Activated CD8-positive, alpha-beta T cell treated with anti-CD3 and anti-CD28 coated beads for 36 hours (primary cell): ENCODE results near the gene ESYT1. TPM values are rescaled to one million over a fixed set of nuclear protein-coding genes. Genes with fewer than 3 reads are reported as not detected.
A peak's percentile ranks its signal among the peaks of the same experiment; 100 is the strongest.

ENCODE experiments used
- ATAC-seq: fragments of 200-7000 bp; cut with Tn5 transposase; one replicate; pipeline ENCODE4 v1.10.0; 2021; ENCODE audit warnings: mild to moderate bottlenecking, moderate library complexity
- CTCF ChIA-PET: fragments of 350-600 bp; sonication (Branson Sonifier 250); formaldehyde crosslinking; loops from one replicate; lab custom pipeline; 2021; ENCODE audit warnings: antibody characterized with exemption; lab: Charles Lee
- POLR2A ChIA-PET: fragments of 350-600 bp; sonication (Branson Sonifier 250); formaldehyde crosslinking; loops from one replicate; lab custom pipeline; 2021; ENCODE audit warnings: antibody characterized with exemption; lab: Charles Lee
- DNase-seq: peaks from one replicate; pipeline ENCODE4 v3.0.0-alpha.2; 2020
- H3K27ac Mint-ChIP-seq: one replicate; pipeline ENCODE4 v1.8.0; 2021; ENCODE audit warnings: mild to moderate bottlenecking, mixed read lengths
- H3K27me3 Mint-ChIP-seq: one replicate; pipeline ENCODE4 v1.8.0; 2021; ENCODE audit warnings: mixed read lengths
- H3K36me3 Mint-ChIP-seq: one replicate; pipeline ENCODE4 v1.8.0; 2021; ENCODE audit warnings: low read depth, mixed read lengths
- H3K4me1 Mint-ChIP-seq: one replicate; pipeline ENCODE4 v1.8.0; 2021; ENCODE audit warnings: low read depth, mixed read lengths
- H3K4me3 Mint-ChIP-seq: one replicate; pipeline ENCODE4 v1.8.0; 2021; ENCODE audit warnings: mild to moderate bottlenecking, moderate library complexity, mixed read lengths
- H3K9me3 Mint-ChIP-seq: one replicate; pipeline ENCODE4 v1.8.0; 2021; ENCODE audit warnings: mixed read lengths
- intact Hi-C: fragments of 100-400 bp; cut with micrococcal nuclease; formaldehyde crosslinking; loops from one replicate; pipeline ENCODE4 v1.10.0; 2022
- total RNA-seq, 2 experiments: library from RNA; stranded (reverse); gene quantifications; one replicate each; pipeline ENCODE4 v1.2.3, GENCODE V29; 2021
- TF ChIP-seq, protein P1 (sequence below): fragments of 200-600 bp; IDR thresholded peaks from one replicate; pipeline ENCODE4 v1.8.0; 2022; ENCODE audit warnings: antibody characterized with exemption, mild to moderate bottlenecking

ESYT1 gene
- total RNA-seq, 2 experiments from 2014 or later: 154 to 160 TPM

DNA sequence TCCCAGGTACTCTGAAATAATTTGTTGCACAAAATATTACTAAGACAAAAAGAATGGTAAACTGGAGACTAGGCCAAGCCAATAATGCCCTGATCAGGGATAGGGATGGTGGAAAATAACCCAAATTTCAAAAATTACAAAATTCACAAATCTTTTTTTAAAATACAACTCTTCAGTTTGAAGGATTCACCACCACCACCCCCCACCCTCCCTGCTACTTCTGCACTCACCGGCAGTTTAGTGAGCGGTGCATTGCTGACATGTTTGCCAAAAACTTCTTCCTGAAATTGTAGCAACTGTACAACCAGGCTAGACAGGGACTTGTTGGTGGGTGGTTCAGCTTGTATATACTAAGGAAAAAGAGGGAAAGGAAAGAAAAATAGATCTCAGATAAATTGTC, 58.9 kb downstream of the ESYT1 start:
- ATAC-seq (no peak), DNase-seq (no peak)
- Mint-ChIP-seq H3K27ac (no peak overlapping the region), H3K27me3 (peaks cover 2% of the 10 kb centered on the region), H3K9me3 (no peaks in the 10 kb centered on the region), H3K36me3 (peaks cover 38% of the 10 kb centered on the region), H3K4me3 (peak overlapping the region; percentile 92), H3K4me1 (peaks cover 30% of the 10 kb centered on the region)
- TF ChIP-seq, protein P1, sequence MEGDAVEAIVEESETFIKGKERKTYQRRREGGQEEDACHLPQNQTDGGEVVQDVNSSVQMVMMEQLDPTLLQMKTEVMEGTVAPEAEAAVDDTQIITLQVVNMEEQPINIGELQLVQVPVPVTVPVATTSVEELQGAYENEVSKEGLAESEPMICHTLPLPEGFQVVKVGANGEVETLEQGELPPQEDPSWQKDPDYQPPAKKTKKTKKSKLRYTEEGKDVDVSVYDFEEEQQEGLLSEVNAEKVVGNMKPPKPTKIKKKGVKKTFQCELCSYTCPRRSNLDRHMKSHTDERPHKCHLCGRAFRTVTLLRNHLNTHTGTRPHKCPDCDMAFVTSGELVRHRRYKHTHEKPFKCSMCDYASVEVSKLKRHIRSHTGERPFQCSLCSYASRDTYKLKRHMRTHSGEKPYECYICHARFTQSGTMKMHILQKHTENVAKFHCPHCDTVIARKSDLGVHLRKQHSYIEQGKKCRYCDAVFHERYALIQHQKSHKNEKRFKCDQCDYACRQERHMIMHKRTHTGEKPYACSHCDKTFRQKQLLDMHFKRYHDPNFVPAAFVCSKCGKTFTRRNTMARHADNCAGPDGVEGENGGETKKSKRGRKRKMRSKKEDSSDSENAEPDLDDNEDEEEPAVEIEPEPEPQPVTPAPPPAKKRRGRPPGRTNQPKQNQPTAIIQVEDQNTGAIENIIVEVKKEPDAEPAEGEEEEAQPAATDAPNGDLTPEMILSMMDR: no peak
- intact Hi-C loops: no loop called here
- CTCF ChIA-PET: interaction anchor here (1.0 to 4.4 kb wide), 7 partner anchors 12 to 80 kb away, joined by 3 to 91 read pairs (median 6); partner anchors contain the start of genes COQ10A, RNF41 and ZC3H10
- POLR2A ChIA-PET: interaction anchor here (0.6 to 5.7 kb wide), 10 partner anchors 12 to 357 kb away, joined by 3 to 68 read pairs (median 5); partner anchors contain the start of genes RPL41 and ZC3H10

DNA sequence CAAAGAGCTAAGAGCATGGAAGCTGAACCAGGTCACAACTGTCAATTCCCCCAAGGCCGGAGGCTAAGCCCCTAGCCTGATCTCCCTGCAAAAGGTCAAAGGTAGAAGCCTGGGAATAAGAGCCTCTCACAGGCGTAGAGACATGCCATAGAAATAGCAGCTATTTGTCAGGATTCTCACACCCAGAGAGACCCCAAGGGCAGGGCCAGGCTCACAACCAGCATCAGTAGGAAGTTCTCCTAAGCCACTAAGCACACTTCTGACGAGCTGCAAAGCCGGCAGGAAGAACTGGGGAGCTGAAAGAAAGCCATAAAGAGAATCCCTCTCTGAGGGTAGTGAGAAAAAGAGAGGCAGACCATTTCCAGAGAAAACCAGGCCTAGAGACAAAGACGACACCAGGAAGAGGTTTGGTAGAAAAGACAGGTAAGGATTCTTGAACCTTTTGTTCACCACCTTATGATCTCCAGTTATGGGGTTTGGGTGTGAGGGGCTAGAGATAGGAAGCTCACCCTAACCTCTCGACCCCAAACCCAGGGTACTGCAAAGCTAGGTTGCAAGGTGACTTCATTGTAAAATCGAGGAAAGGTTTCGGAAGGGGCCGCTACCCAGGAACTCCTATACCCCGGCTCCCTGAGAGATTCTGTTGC, 60.2 kb downstream of the ESYT1 start:
- Mint-ChIP-seq H3K36me3 (peaks cover 36% of the 10 kb centered on the region), H3K4me1 (peaks cover 37% of the 10 kb centered on the region), H3K27ac (peak overlapping the region; percentile 91), H3K4me3 (peak overlapping the region; percentile 92), H3K9me3 (no peaks in the 10 kb centered on the region), H3K27me3 (peaks cover 2% of the 10 kb centered on the region)
- ATAC-seq: no peak
- no peak for DNase-seq
- TF ChIP-seq, protein P1: no peak
- ChIA-PET CTCF (interaction anchor here (0.8 to 5.8 kb wide), 18 partner anchors 7 to 172 kb away, joined by 3 to 110 read pairs (median 6); partner anchors contain the start of genes CNPY2, COQ10A, ERBB3 and ESYT1), POLR2A (interaction anchor here (0.6 to 5.7 kb wide), 21 partner anchors 9 to 367 kb away, joined by 3 to 68 read pairs (median 5); partner anchors contain the start of genes ANKRD52, COQ10A, ESYT1 and MYL6)
- intact Hi-C loops: loop anchor here (2.0 kb wide), 1 partner anchor 69 kb away; the partner anchor contains the start of gene ZC3H10

DNA sequence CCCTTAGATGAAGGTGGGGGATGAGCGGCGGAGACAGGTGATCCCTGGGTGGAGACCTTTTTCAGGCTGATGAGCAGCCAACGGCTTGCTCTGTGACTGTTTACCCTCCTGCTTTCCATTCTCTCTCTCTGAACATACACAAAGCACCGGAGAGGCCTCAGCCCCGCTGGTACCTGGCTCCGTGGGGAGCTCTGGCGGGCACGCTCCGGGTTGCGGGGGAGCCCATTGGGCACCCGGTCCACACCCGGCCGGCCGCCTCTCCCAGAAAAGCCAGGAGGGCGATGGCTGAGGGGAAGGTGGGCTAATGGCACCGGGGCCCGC, 60.7 kb downstream of the ESYT1 start:
- no peak for ATAC-seq
- TF ChIP-seq, protein P1: no peak
- H3K9me3 Mint-ChIP-seq: no peaks in the 10 kb centered on the region
- intact Hi-C loops: loop anchor here (2.0 kb wide), 1 partner anchor 70 kb away; the partner anchor contains the start of gene ZC3H10
- H3K27me3 Mint-ChIP-seq: peaks cover 2% of the 10 kb centered on the region
- POLR2A ChIA-PET: interaction anchor here (0.6 to 5.7 kb wide), 18 partner anchors 9 to 367 kb away, joined by 3 to 68 read pairs (median 7); partner anchors contain the start of genes ANKRD52, COQ10A, ESYT1 and MYL6
- no peak for DNase-seq
- CTCF ChIA-PET: interaction anchor here (0.8 to 5.8 kb wide), 33 partner anchors 8 to 449 kb away, joined by 3 to 110 read pairs (median 6); partner anchors contain the start of genes ANKRD52, CNPY2, ERBB3 and ESYT1
- peaks cover 36% of the 10 kb centered on the region for H3K36me3 Mint-ChIP-seq
- H3K4me1 Mint-ChIP-seq: peaks cover 40% of the 10 kb centered on the region
- H3K27ac Mint-ChIP-seq: peak overlapping the region; percentile 91
- H3K4me3 Mint-ChIP-seq: peak overlapping the region; percentile 92

DNA sequence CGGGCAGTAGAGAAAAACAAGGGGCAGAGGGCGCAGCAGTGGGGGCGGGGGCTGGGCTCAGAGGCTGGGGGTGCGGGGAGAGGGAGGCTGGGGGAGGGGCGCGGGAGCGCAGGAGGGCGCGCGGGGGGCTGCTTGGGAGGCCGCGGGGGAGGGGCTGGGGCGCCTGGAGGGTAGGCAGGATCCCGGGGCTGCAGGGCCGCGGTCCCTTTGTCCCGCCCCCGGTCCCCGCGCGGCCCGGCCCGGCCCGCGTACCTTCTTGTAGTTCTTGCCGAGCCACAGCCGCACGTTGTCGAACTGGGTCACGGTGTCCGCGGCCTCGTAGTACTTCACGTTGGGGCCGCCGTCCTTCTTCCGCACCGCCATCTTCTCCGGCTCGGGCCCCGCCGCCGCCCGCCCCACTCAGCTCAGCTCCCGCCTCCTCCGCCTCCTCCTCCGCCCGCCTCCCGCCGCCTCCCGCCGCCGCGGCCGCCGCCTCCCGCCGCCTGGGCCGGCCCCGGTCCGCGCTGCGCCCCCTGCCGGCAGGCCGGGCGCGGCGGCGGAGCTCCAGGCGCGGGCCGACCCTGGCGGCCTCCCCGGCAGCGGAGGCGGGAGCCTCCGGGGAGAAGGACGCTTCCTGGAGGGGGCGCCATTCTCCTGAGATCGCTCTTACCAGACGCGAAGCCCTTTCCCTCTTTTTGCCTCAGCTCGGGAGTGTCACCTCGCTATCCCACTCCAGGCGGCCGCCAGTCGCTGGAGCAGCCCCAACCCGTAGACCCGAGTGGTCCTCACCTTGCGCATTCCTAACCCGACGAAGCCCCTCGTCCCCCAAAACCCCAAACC, 61.2 kb downstream of the ESYT1 start, which contains the start of gene SMARCC2:
Gene SMARCC2, minus strand, starts transcription at position 385 of the 819 bp plus-strand sequence. Its CDS starts 22 bp downstream, at position 363.
- H3K36me3 Mint-ChIP-seq: peaks cover 32% of the 10 kb centered on the region
- TF ChIP-seq, protein P1: peak; percentile 76
- peak within 1 kb of the TSS; percentile 98 for H3K27ac Mint-ChIP-seq
- peak; percentile 84 for ATAC-seq
- peaks cover 40% of the 10 kb centered on the region for H3K4me1 Mint-ChIP-seq
- peak within 1 kb of the TSS; percentile 92 for H3K4me3 Mint-ChIP-seq
- CTCF ChIA-PET: interaction anchor here (0.6 to 5.8 kb wide), 44 partner anchors 8 to 450 kb away, joined by 3 to 110 read pairs (median 6); partner anchors contain the start of genes ANKRD52, CNPY2, ERBB3 and ESYT1
- peaks cover 2% of the 10 kb centered on the region for H3K27me3 Mint-ChIP-seq
- DNase-seq: peak; percentile 91
- intact Hi-C loops: loop anchor here (2.0 kb wide), 1 partner anchor 71 kb away; the partner anchor contains the start of gene ZC3H10
- POLR2A ChIA-PET: interaction anchor here (0.6 to 5.7 kb wide), 27 partner anchors 8 to 406 kb away, joined by 3 to 68 read pairs (median 5); partner anchors contain the start of genes ANKRD52, COQ10A, ESYT1 and MYL6
- no peaks in the 10 kb centered on the region for H3K9me3 Mint-ChIP-seq
